GM12865 (cell line): Measurements from ENCODE around the gene VPS37C.

ENCODE experiments used
- DNase-seq: peaks from one replicate; pipeline ENCODE4 v3.0.0; 2010; ENCODE audit warnings: low read depth
- H3K4me3 ChIP-seq: 2 replicates; pipeline ENCODE4 v1.5.1; 2011; ENCODE audit warnings: mild to moderate bottlenecking, low read depth, low read length, control low read depth
- TF ChIP-seq, protein P1 (sequence below): IDR thresholded peaks from 2 replicates; pipeline ENCODE4 v1.5.1; 2011; ENCODE audit warnings: low read length, control low read depth, low read depth, inconsistent platforms; ENCODE audit not compliant: insufficient read depth; ENCODE audit errors: missing control alignments

VPS37C gene

DNA sequence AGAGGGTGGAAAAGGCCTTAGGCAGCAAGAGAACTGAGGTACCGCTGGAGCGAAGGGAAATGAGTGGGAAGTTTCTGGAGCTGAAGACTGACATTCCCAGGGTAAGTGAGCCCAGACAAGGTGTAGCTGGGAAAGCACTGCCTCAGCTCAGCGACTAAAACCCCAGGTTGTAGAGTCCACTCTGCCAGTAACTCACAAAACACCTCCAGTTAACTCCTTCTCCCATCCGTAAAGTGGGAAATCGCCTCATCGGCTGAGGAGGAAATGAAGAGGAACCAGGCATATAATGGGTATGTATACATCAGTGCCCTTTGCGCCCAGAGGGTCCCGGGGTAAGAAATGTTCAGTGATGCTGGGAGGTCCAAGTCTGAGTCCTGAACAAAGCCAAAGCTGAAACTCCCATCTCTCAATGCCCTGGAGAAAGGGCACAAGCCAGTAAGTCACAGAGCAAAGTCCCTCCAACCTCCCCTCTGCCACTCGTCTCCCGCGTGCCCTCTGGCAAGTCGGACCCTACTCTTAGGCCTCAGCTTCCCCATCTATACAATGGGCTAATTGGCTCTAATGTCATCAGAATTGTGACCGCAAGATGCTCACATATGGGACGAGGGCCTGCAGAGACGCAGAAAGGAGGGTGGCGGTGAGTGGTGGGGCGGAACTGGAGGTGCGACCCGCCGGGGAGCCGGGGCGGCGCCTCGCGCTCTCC, 588 bp downstream of the VPS37C start:
- H3K4me3 ChIP-seq: peak overlapping the region; percentile 87
- DNase-seq: no peak
- TF ChIP-seq, protein P1, sequence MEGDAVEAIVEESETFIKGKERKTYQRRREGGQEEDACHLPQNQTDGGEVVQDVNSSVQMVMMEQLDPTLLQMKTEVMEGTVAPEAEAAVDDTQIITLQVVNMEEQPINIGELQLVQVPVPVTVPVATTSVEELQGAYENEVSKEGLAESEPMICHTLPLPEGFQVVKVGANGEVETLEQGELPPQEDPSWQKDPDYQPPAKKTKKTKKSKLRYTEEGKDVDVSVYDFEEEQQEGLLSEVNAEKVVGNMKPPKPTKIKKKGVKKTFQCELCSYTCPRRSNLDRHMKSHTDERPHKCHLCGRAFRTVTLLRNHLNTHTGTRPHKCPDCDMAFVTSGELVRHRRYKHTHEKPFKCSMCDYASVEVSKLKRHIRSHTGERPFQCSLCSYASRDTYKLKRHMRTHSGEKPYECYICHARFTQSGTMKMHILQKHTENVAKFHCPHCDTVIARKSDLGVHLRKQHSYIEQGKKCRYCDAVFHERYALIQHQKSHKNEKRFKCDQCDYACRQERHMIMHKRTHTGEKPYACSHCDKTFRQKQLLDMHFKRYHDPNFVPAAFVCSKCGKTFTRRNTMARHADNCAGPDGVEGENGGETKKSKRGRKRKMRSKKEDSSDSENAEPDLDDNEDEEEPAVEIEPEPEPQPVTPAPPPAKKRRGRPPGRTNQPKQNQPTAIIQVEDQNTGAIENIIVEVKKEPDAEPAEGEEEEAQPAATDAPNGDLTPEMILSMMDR: no peak

DNA sequence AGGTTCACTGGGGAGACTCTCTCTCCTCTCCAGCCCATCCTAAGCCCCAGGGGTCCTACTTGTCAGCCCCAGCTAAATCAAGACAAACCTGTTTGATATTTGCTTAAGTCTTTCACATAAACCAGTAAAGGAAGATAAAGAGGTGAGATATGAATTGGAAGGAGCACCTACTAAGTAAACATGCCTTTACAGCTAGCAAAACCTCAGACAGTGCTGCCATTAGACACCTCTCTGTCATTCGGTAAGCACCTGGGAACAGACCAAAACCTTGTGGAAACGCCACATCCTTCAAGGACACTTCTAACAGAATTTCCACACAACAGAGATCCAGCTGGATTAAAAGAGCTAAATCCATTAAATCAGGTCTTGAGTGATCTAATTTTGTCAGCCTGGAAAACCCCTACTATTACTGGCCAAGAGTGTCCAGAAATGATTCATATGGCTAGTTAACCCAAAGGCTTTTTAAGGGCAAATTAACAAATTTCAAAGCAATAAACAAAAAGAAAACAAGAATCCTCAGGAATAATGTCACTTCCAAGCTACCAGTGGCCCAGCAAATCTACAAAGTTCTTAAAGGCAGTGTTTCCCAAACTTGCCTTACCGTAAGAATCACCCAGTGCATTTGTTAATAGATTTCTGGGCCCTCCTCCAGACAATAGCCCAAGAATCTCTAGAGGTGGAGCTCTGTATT, 2.4 kb downstream of the VPS37C start:
- H3K4me3 ChIP-seq: no peak overlapping the region
- TF ChIP-seq, protein P1: no peak
- DNase-seq: peak; percentile 43

DNA sequence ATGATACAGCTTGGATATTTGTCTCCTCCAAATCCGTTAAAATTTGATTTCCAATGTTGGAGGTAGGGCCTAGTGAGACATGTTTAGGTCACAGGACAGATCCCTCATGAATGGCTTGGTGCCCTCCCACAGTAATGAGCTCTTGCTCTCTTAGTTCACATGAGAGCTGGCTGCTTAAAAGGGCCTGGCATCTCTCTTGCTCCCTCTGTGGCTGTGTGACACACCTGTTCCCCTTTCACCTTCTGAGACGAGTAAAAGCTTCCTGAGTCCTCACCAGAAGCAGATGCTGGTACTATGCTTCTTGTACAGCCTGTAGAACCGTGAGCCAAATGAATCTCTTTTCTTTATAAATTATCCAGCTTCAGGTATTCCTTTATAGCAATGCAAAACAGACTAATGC, 3.5 kb downstream of the VPS37C start:
- DNase-seq: peak; percentile 11
- TF ChIP-seq, protein P1: no peak
- H3K4me3 ChIP-seq: no peak overlapping the region

DNA sequence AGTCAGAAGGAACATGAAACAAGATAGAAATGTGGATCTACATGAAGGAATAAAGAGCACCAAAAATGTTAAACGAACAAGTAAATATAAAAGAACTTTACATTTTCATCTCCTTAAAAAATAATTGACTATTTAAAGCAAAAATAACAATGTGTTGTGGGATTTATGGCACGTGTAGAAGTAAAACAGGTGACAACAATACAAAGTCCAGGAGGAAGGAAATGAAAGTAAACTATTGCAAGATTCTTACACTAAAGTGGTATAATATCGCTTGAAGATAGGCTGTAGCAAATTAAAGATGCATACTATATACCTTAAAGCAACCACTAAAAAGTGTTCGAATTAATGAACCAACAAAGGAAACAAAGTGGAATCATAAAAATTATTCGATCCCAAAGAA, 5.5 kb downstream of the VPS37C start:
- no peak overlapping the region for H3K4me3 ChIP-seq
- TF ChIP-seq, protein P1: no peak
- no peak for DNase-seq

DNA sequence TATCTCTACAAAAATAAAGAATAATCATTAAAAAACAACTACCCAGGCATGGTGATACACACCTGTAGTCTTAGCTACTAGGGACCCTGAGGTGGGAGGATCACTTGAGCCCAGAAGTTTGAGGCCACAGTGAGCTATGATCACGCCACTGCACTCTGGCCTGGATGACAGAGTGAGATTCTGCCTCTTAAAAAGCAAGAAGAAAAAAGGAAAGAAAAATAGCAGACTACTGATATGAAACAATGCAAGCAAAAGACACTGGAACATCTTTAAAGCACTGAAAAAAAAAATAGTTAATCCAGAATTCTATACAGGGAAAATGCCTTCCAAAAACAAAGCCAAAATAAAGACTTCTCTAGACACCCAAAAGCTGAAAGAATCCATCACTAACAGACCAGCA, 5.9 kb downstream of the VPS37C start:
- no peak overlapping the region for H3K4me3 ChIP-seq
- TF ChIP-seq, protein P1: no peak
- DNase-seq: no peak

DNA sequence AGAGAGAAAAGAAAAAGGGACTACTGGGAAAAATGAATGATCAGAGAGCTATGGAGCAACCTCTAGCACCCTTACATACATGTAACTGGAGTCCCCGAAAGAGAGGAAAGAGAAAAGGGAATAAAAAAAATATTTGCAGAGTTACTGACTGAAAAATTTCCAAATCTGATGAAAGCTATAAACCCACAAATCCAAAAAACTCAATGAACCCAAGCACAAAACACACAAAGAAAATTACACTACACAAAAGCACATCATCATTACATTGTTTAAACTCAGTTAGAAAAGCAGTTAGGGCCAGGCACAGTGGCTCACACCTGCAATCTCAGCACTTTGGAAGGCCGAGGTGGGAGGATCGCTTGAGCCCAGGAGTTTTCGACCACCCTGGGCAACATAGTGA, 6.7 kb downstream of the VPS37C start:
- TF ChIP-seq, protein P1: no peak
- H3K4me3 ChIP-seq: no peak overlapping the region
- DNase-seq: no peak

DNA sequence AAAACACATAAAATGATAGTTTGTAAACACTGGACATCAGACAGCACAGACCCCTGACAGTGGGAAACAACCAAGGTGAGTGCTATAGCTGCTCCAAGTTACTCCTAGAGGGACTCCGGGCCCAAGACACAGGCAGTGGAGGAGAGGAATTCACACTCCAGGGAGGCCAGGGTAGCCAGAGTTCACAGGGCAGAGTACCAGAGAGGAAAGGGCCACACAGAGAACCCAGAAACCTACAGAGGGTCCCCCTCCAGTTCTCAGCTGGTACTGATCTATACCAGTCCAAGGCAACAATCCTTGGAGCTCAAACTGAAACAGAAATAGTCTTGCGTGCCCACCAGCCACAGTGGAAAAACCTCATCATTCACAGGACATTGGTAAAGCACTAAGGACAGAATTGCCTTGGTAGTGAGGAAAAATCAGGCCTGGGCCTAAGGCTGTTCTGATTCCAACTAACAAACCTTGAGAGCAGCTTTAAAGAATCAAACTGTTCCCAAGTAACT, 7.6 kb downstream of the VPS37C start:
- TF ChIP-seq, protein P1: no peak
- H3K4me3 ChIP-seq: no peak overlapping the region
- DNase-seq: no peak
